Measurements from ENCODE around the gene SLC35B2.

SLC35B2 gene

GRCh38 chr6:44266347-44266746, 9.0 kb upstream of the SLC35B2 start:
- DNase-seq = no peak

DNA sequence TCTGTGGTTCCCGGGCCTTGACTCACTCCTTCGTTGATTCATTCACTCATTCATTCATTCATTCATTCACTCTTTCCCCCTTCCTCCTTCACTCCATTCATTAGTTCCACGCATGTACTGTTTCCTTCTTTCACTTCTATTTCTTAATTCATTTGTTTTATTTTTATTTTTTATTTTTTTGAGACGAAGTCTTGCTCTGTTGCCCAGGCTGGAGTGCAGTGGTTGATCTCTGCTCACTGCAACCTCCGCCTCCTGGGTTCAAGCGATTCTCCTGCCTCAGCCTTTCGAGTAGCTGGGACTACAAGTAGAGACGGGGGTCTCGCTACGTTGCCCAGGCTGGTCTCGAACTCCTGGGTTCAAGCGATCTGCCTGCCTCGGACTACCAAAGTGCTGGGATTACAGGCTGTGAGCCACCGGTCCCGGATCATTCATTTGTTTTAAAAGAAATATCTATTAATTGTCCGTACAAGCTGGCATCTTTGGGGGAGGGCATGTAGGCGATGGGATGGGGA, 8.4 kb upstream of the SLC35B2 start:
- no peak for DNase-seq

- peak; percentile 88 to 93 (median 90) for DNase-seq
Measured at GRCh38 chr6:44265007-44265721, 7.8 kb upstream of the SLC35B2 start, which contains the start of gene NFKBIE. TSS of gene NFKBIE (minus strand) at chr6:44265551. CDS start at chr6:44265346, 205 bp downstream.

GRCh38 chr6:44264154-44265006, 7.1 kb upstream of the SLC35B2 start:
- no peak for DNase-seq

DNA sequence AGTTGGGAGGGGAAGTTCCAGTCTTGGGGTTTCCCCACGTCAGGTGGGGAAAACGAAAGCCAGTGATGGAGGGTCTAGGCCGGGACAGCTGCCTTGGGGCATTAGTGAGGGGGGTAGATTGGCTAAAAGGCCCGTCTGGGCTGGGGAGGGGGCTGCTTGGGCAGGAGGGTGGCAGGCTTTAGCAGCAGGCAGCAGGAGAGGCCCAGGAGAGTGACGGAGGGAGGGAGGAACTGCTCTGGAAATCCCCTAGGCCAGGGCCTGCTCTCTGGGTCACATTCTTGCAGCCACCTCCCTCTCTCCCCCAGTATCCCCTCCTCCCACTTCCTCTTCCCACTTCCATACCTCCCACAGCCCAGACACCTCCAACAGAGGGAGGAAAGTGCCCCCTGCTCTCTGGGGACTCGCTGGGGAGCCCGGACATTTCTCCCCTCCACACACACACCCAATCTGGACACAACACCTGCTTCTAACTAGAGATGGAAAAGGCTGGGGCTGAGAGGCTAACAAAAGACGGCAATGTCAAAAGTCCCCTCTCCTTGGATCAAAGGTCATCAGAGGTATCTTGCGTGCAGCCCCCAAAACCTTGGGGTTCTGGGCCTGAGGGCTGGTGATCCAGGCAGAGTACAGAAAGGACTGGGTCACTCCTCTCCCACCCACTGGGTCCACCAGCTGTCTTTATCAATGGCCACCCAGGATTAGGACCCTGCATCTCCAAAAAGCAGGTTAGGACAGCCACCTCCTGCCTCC, 6.2 kb upstream of the SLC35B2 start:
- no peak for DNase-seq

DNA sequence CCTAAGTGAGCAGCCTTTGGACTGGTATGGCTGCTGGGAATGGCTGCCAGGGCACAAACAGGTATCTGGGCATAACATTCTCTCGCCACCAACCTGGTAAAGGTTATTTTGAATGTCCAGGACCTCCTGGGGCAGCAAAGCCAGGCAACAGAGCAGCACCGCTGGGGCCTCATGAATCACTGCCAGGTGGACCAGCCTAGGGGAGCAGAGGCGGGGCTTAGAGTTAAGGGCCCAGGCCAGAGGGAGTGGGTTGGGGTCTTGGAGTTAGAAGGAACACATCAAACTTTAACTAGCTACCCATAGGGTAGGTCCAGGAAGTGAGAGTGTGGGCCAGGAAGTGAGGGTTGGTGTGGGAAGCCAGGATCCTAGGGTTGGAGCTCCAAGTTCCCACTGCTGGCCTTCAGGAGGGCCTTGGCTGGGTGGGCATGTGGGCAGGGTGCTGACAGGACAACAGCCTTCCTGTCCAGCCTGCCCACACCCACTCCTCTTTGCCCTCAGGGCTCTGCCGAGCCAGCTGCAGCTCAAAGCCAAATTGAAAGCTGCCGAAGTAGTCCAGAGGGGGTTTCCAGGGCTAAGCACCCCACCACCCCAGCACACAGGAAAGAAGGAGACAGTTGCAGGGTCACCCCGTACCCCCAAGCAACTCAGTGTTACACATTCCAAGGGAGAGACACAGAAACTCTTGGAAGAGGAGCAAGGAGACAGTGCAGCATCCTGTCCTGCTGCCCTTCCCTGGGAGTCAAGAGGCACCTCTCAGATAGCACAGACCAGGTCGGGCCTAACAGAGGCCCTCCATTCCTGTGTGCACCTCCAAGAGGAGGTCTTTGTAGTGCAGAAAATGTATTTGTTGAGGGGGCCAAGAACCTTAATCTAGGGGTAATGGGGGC, 5.4 kb upstream of the SLC35B2 start:
- no peak for DNase-seq

DNA sequence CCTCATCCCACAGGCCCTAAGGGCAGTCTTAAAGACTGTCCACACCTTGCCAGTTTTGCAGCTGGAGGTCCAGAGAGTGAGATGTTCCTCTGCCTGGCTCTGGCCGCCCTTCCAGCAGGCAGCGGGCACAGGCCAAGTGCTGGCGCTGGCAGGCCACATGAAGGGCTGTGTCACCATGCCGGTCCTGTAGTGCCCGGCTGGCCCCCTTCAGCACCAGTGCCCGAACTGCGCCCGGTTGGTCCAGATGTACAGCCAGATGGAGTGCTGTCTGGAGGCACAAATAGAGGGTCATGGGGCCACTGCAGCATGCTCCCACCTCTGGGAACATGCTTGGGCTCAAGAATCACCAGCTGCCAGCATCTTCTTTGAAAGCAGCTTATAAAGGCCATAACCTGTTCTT, 4.3 kb upstream of the SLC35B2 start:
- no peak for DNase-seq

DNA sequence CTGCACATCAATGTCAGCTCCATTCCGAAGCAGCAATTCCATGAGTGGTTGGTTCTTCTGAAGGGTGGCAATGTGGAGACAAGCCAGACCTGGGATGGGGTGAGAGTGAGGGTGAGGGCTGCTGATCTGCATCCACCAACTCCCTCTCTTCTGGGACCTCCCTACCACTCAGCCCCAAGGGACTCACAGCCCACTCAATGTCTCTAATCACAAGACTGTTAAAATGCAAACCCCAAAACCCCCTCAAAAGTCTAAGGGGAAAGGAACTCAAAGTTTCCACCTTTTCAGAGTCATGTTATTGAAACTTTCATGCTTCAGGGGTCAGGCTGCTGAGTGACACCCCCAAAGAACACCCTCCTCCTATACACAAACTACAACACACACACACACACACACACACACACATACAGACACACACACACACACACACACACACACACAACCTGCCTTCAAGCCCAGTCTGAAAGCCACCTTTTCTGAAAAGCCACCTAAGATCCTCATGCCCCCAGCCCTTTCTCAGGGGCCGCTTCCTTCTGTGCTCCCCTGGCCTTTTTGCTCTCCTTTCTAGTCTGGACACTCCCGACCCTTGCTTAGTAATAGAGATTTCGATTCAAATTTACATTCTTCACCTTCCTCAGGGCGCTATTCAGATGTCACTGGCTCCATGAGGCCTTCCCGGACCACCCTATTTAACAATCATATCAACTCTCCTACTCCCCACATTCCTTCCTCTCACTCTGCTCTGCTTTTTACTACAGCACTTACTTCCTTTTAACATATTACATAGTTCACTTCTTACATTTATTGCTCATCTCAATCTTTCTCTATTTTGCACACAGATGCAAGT, 3.3 kb upstream of the SLC35B2 start:
- DNase-seq = no peak

- no peak for DNase-seq
Measured at GRCh38 chr6:44260011-44260410, 2.7 kb upstream of the SLC35B2 start.

GRCh38 chr6:44258921-44259320, 1.6 kb upstream of the SLC35B2 start:
- DNase-seq = no peak

DNA sequence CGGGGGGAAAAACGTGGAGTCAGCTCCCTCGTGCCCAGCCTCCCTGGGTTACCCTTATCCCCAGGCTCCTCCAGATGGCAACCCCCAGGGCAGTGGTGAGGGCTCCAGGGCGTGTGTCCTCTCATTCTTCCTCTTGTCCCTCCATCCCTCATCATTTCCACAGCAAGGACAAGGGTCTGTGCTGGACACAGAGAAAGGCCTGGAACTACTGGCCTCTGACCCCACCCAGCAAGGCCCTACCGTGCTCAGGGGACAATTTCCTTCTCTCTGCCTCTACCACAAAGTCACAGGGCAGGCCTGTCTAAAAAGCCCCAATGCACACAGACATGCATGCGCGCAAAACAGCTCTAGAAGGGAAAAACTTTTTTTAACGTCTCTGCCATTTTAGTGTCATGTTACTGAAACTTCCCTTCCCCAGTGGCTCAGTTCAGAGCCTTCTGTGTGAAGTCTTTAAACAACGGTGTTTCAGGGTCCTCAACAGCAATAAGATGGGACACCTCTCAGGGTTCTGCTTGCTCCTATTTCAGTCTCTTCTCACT, 1.1 kb upstream of the SLC35B2 start:
- no peak for DNase-seq

DNA sequence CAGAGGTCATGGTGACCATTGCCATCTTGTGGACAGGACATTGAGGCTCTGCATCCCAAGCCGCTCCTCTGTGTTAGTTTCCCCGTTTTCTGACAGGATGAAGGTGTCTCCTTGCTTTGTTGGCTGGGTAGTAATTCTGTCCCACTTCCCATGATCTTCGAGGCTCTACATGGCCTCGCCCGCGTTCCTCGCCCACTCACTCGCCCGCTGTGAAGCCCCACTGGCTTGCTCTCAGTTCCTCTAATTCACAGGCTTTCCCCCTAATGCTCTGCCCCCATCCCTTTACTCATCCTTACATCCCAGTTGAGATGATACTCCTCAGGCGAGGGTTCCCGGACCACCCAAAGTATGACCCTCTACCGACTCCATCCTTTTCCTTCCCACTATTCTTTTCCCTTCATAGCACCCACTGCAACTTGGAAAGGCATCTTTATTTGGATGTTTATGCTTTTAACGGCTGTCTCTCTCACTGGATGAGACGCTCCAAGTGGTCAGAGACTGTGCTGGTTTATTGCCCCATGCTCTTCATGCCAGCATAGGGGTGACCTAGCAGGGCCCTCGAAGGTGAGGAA, 511 bp upstream of the SLC35B2 start:
- DNase-seq = no peak

DNA sequence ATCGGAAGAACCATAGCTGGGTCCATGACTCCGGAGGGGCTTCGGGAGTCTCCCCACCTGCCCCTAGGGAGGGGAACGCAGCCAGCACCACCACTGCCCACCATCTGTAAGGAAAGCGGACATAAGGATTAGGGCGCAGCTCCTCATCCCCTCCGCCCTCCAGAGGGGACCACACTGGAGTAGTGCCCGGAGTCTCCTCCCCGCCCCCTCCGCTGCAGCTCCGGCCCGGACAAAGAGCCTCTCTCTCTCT, 628 bp downstream of the SLC35B2 start:
- DNase-seq = no peak

GRCh38 chr6:44255871-44256774, 1.2 kb downstream of the SLC35B2 start:
- no peak for DNase-seq

DNA sequence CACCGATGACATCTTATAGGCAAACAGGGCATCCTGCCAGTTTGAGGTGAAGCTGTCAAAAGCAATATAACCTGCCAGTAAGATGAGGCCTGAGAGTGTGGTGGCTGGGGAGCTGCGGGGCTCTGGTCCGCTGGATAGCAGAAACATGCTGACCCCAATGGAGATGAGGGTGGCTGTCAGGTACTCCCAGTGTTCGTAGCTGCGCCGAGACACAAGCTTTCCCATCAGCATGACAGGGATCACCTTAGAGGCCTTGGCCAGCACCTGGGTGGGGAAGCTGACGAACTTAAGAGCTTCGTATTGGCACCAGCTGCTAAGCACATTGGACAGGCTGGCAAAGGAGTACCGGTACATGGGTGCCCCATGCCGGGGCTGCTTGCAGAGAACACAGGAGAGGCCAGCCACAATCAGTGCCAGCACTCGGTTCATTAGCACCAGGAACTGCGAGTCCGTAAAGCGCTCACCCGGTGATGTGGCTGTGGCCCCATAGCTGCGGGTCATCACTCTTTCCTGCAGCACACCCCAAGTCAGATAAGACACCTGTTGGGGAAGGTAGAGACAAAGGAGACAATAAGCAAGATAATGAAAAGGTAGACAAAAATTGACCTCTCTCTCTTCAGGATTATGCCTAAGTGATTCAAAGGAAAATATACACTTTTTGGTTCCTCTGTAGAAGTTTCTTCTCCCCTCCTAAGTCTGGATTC, 2.1 kb downstream of the SLC35B2 start:
- DNase-seq = no peak

GRCh38 chr6:44254191-44255104, 2.9 kb downstream of the SLC35B2 start:
- DNase-seq = no peak

DNA sequence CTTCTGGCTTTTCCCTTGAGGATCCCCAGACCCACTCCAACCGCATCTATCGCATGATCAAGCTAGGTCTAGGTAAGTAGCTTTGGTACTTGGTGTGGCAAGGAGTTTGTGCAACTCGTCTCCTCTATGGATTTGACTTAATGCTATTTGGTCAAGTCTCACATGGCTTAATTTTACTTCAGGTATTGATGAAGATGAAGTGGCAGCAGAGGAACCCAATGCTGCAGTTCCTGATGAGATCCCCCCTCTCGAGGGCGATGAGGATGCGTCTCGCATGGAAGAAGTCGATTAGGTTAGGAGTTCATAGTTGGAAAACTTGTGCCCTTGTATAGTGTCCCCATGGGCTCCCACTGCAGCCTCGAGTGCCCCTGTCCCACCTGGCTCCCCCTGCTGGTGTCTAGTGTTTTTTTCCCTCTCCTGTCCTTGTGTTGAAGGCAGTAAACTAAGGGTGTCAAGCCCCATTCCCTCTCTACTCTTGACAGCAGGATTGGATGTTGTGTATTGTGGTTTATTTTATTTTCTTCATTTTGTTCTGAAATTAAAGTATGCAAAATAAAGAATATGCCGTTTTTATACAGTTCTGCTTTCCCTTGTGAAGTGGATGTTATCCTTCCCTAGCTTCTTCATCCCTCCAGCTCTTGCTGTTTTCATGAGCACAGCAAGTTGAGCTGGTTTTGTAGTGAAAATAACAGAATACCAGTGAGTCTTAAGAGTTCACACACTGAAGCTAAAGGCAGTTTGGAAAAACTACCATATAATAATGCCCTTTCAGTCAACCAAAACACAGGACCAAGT, 3.8 kb downstream of the SLC35B2 start:
- DNase-seq = peak in 2 of 3 experiments; percentile 26 to 73
